OCI-LY1 (cell line): ENCODE data around the gene ATP2B2.

ENCODE experiments used
- H2AFZ ChIP-seq: fragments of 200-600 bp; sonication (generic), shearing (Covaris generic); 2 replicates; pipeline ENCODE4 v1.6.0; 2014; ENCODE audit warnings: antibody characterized with exemption, mild to moderate bottlenecking, low read length
- H3F3A ChIP-seq: fragments of 200-600 bp; sonication (generic), shearing (Covaris generic); 2 replicates; pipeline ENCODE4 v1.6.0; 2014; ENCODE audit warnings: mild to moderate bottlenecking, antibody characterized with exemption, low read length, moderate library complexity; ENCODE audit not compliant: insufficient read depth
- H3K27ac ChIP-seq: fragments of 200-600 bp; sonication (generic); 2 replicates; pipeline ENCODE4 v1.5.1; 2014; ENCODE audit warnings: low read length, mixed run types, mild to moderate bottlenecking, low read depth; ENCODE audit not compliant: poor library complexity, severe bottlenecking
- H3K27me3 ChIP-seq: fragments of 200-600 bp; sonication (generic); 2 replicates; pipeline ENCODE4 v1.6.0; 2014; ENCODE audit warnings: antibody characterized with exemption, mild to moderate bottlenecking, low read length, moderate library complexity; ENCODE audit not compliant: insufficient read depth
- H3K36me3 ChIP-seq: fragments of 200-600 bp; sonication (generic); 2 replicates; pipeline ENCODE4 v1.6.1; 2014; ENCODE audit warnings: mild to moderate bottlenecking, antibody characterized with exemption, low read length, moderate library complexity, mixed read lengths; ENCODE audit not compliant: insufficient read depth
- H3K4me1 ChIP-seq: fragments of 200-600 bp; sonication (generic); 2 replicates; pipeline ENCODE4 v1.5.1; 2014; ENCODE audit warnings: mild to moderate bottlenecking, low read length, moderate library complexity; ENCODE audit not compliant: insufficient read depth, severe bottlenecking
- H3K4me2 ChIP-seq: fragments of 200-600 bp; sonication (generic), shearing (Covaris generic); 2 replicates; pipeline ENCODE4 v1.6.1; 2014; ENCODE audit warnings: low read length
- H3K4me3 ChIP-seq: fragments of 200-600 bp; sonication (generic); 2 replicates; pipeline ENCODE4 v1.5.1; 2014; ENCODE audit warnings: low read length, low read depth, mild to moderate bottlenecking, mixed read lengths; ENCODE audit not compliant: poor library complexity, severe bottlenecking
- H3K79me2 ChIP-seq: fragments of 200-600 bp; shearing (Covaris generic); 2 replicates; pipeline ENCODE4 v1.6.1; 2016; ENCODE audit warnings: mixed run types, low read length, mixed read lengths; ENCODE audit not compliant: insufficient read depth
- H3K9ac ChIP-seq: fragments of 200-600 bp; sonication (generic), shearing (Covaris generic); 2 replicates; pipeline ENCODE4 v1.6.1; 2014; ENCODE audit warnings: mild to moderate bottlenecking, low read length, mixed read lengths
- H3K9me2 ChIP-seq: fragments of 200-600 bp; sonication (generic), shearing (Covaris generic); 2 replicates; pipeline ENCODE4 v1.6.1; 2014; ENCODE audit warnings: low read depth, mild to moderate bottlenecking, low read length, mixed read lengths
- H3K9me3 ChIP-seq: fragments of 200-600 bp; shearing (Covaris generic); 2 replicates; pipeline ENCODE4 v1.6.1; 2014; ENCODE audit warnings: low read length, mixed read lengths
- H4K20me1 ChIP-seq: fragments of 200-600 bp; sonication (generic), shearing (Covaris generic); 2 replicates; pipeline ENCODE4 v1.6.0; 2016; ENCODE audit warnings: mild to moderate bottlenecking, low read length; ENCODE audit not compliant: insufficient read depth
- CTCF ChIP-seq: fragments of 200-600 bp; sonication (generic), shearing (Covaris generic); IDR thresholded peaks from 2 replicates; pipeline ENCODE4 v1.5.1; 2017; ENCODE audit warnings: mild to moderate bottlenecking, antibody characterized with exemption, low read length, moderate library complexity, mixed read lengths
- EZH2 ChIP-seq: fragments of 200-600 bp; sonication (generic), shearing (Covaris generic); IDR thresholded peaks from 2 replicates; pipeline ENCODE4 v1.8.0; 2017; ENCODE audit warnings: borderline replicate concordance, mixed run types, mild to moderate bottlenecking, antibody characterized with exemption, low read length, moderate library complexity, mixed read lengths

The ATP2B2 gene

DNA sequence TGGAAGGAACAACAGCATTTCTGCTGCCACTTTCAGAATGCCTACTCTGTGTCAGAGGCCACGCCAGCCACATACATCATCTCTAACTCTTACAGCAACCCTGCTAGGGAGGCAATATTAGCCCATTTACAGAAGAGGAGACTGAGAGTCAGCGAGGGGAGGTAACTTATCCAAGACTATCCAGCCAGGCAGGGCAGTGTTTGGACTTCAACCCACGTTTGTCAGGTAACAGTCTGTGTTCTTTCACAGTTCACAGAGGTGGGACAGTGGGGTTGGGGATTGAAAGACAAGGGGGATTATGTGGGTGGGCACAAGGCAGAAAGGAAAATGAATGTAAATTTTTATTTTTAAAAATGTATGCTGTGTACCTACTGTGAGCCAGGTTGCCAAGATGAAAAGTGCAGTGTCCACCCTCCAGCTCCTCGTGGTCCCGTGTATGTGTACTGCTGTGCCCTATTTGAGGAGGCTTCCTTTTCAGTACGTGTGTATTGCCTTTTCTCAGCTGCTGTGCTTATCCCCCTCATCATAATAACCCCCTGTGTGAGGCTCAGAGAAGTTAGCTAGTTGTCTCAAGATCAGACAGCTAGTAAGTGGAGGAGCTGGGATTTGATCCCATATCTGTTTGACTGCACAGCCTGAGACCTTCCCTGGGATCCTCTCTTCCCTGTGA, 16.5 kb upstream of the ATP2B2 start:
- Histone ChIP-seq H3K9me2 (no peaks in the 10 kb centered on the region), H3K4me3 (no peak overlapping the region), H4K20me1 (no peaks in the 10 kb centered on the region), H3K27me3 (0 out of 2 replicates have a peak, but pooled peaks cover 4% of the 10 kb centered on the region), H3K9ac (no peak overlapping the region), H3F3A (no peaks in the 10 kb centered on the region), H2AFZ (no peak overlapping the region), H3K4me1 (no peaks in the 10 kb centered on the region), H3K27ac (no peak overlapping the region), H3K4me2 (no peak overlapping the region), H3K36me3 (no peaks in the 10 kb centered on the region), H3K9me3 (no peaks in the 10 kb centered on the region), H3K79me2 (no peaks in the 10 kb centered on the region)
- TF ChIP-seq CTCF (no peak), EZH2 (no peak)

DNA sequence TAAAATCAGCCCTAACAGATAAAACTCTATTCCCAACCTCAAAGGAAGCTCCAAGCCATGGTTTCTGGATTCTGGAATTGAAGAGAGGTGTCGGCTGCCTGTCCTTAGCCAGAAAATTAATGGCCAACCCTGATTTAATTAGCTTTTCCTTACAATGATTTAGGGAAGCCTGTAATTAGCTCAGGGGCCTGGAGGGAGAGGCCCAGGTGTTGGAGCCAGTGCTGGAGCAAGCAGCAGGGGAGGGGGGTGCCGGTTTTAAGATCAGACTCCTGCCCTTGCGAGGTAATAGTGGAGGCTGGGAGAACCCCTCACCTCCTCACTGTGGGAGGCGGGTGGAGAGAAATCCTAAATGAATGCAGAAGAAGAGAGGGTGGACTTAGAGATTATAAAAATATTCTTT, 14.7 kb upstream of the ATP2B2 start:
- no peak overlapping the region for H3K4me3 ChIP-seq
- no peak overlapping the region for H2AFZ ChIP-seq
- no peak overlapping the region for H3K9ac ChIP-seq
- no peaks in the 10 kb centered on the region for H3F3A ChIP-seq
- no peaks in the 10 kb centered on the region for H3K9me3 ChIP-seq
- 0 out of 2 replicates have a peak, but pooled peaks cover 4% of the 10 kb centered on the region for H3K27me3 ChIP-seq
- no peak overlapping the region for H3K27ac ChIP-seq
- no peaks in the 10 kb centered on the region for H3K4me1 ChIP-seq
- H3K4me2 ChIP-seq = no peak overlapping the region
- no peaks in the 10 kb centered on the region for H3K79me2 ChIP-seq
- H4K20me1 ChIP-seq = no peaks in the 10 kb centered on the region
- no peaks in the 10 kb centered on the region for H3K9me2 ChIP-seq
- no peaks in the 10 kb centered on the region for H3K36me3 ChIP-seq
- TF ChIP-seq EZH2 = no peak
- TF ChIP-seq CTCF = no peak

GRCh38 chr3:10519236-10519635, 13.8 kb upstream of the ATP2B2 start:
- Histone ChIP-seq H3K4me3 (no peak overlapping the region), H3K9me3 (no peaks in the 10 kb centered on the region), H3K4me1 (no peaks in the 10 kb centered on the region), H3K9me2 (no peaks in the 10 kb centered on the region), H2AFZ (no peak overlapping the region), H3K27ac (no peak overlapping the region), H4K20me1 (no peaks in the 10 kb centered on the region), H3K36me3 (no peaks in the 10 kb centered on the region), H3K79me2 (no peaks in the 10 kb centered on the region), H3K9ac (no peak overlapping the region), H3K27me3 (0 out of 2 replicates have a peak, but pooled peaks cover 4% of the 10 kb centered on the region), H3F3A (no peaks in the 10 kb centered on the region), H3K4me2 (no peak overlapping the region)
- no peak for TF ChIP-seq EZH2
- TF ChIP-seq CTCF = no peak
